ENCODE measurements around the gene AHSA1.

AHSA1 gene

GRCh38 chr14:77474479-77475177 is 16.7 kb downstream of the AHSA1 start:
- no peak for DNase-seq

- DNase-seq = no peak
Observed at GRCh38 chr14:77475432-77476115, 17.7 kb downstream of the AHSA1 start.

GRCh38 chr14:77478029-77478428 is 20.1 kb downstream of the AHSA1 start:
- no peak for DNase-seq

DNA sequence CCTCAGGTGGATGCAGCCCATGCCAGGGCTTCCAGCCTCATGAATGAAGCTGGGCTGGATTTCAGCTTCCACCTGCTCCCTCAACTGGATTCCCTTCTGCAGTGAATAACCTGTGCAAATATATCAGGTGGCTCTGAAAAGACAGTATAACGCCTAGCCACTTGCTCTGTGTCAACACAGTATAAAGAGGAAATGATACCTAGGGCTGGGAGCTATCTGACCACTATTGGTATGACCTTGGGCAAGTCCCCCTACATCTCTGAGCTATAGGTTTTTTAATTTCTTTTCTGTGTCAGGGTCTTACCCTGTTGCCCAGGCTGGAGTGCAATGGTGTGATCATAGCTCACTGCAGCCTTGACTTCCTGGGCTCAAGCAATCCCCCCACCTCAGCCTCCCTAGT is 20.9 kb downstream of the AHSA1 start:
- DNase-seq = no peak

GRCh38 chr14:77482422-77482821 is 24.5 kb downstream of the AHSA1 start:
- no peak for DNase-seq

- no peak for DNase-seq
Observed at GRCh38 chr14:77485256-77485655, 27.4 kb downstream of the AHSA1 start.

DNA sequence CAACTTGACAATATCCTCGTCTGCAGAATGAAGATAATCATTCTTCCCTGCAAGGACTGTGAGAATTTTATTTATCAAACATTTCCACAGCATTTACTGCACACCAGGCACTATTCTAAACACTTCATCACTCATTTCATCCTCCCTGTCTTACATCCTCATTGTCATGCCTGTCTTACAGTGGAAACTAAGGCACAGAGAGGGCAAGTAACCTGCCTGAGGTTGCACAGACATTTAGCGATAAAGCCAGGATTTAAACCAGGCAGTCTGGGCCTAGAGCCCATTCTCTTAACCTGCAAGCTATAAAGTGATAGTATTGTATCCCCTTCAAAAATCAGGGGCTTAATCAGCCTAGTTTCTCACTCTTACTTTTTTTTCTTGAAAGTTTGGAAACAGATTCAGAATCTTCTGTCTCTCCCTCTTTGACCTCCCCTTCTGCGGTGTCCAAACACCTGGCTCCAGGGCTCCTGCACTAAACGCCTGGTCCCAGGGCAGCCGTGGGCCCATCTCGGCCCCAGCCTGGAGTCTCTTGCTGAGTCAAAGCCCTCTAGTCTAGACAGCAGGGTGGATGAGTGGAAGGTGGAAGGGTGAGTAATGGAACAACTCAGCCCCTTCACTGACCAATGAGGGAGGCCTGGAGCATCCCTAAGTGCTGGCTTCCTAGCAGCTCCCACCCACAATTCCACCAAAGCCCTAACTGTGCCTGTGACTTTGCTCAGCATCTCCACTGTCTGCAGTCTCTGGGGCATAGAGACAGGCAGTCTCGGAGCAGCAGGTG is 28.2 kb downstream of the AHSA1 start:
- DNase-seq = no peak

DNA sequence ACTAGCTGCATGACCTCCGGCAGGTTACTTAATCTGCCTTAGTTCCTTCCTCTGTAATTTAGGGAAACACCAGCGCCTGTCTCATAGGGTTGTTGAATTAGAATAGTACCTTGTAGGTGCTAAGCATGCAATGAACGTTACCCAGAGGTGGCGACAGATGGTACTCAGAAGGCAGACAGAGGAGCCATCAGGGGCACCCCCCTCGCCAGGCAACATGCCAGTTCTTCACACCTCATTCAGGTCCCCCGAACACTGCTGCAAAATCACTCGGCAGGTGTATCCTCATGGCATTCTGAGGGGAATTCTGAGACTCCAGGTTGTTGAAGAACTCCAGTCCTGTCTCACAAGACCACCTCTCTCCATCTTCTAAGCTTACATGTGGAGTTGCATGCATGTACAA is 30.7 kb downstream of the AHSA1 start:
- DNase-seq = no peak

DNA sequence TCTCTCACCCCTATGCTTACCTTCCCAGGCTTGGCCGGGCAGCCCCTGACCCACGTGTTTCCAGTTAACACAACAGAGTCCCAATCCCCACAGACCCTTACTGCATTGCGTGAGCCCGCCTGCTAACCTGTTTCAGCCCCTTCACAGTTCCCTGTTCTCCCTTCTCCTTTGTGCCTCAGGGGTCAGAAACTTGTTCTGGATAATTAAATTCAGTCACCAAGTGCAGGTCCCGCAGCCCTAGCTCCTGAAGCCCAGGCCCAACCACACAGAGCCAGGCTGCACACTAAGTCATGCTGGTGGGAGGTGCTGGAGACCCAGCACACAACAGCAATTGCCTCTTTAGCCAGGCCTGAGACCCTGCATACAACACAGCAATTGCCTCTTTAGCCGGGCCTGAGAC is 31.1 kb downstream of the AHSA1 start:
- DNase-seq = no peak

- DNase-seq = no peak
Observed at GRCh38 chr14:77490347-77490986, 32.6 kb downstream of the AHSA1 start.

DNA sequence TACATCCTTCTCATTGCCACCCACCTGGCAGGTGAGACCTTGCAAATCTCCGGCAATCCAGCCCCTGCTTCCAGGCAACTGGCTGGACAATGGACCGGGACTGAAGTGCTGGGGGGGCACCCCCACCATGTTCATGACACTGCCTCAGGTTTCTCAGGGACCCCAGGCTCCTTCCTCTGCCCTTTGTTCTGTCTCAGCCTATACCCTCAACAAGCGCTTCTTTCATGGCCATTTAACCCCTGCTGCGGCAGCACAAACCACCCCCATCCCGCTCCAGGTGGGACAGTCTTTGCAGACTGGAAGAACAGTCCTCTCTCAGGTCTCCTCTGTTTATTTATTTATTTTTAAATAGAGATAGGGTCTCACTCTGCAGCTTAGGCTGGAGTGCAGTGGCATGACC is 33.2 kb downstream of the AHSA1 start:
- DNase-seq = no peak

- no peak for DNase-seq
Observed at GRCh38 chr14:77495334-77495733, 37.4 kb downstream of the AHSA1 start.

DNA sequence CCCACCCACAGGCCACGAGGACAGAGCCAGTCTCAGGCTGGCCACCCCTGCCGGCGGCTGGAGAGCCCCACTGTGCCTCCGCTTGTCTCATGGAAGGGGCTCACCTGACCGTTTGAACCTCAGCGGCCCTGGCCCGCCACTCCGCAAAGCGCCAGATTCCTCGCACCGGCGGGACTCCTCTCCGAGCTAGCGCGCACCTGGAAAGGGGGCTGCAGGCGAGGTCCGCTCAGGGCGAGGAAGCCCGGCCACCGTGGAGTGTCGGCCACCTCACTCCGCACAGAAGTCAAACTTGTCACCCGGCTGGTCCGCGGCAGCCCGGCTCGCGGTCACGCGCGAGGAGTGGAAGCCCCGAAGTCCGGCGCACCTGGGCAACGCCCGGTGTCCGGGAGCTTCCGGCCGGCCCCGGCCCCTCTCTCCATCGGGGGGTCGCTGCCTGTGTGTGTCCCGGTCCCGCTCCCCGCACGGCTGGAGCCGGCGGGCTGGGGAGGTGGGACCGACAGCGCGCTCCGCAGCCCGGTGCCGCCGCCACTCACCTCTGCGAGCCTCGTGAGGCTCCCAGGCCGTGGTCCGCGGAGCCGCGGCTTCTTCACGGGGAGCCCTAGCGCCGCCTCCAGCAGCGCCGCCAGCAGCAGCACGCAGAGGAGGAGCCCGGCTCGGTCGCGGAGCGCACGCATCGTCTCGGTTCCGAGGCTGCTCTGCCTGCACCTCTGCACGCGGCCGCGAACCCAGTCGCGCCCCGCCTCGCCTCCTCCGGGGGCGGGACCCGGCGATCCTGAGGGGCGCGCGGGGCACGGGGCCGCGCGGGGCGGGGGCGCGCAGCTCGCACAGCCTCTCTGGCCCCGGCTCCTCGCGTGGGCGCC is 40.5 kb downstream of the AHSA1 start, which contains the start of gene ISM2:
TSS of gene ISM2 (minus strand) at position 697 of the 860 bp plus-strand sequence. CDS start at position 674, 23 bp downstream.
- peak; percentile 40 to 81 for DNase-seq

- DNase-seq = peak in 1 of 2 experiments; percentile 56
Observed at GRCh38 chr14:77498984-77499527, 41.2 kb downstream of the AHSA1 start.

GRCh38 chr14:77502109-77502782 is 44.4 kb downstream of the AHSA1 start:
- no peak for DNase-seq

- DNase-seq = no peak
Observed at GRCh38 chr14:77503138-77503537, 45.2 kb downstream of the AHSA1 start.

DNA sequence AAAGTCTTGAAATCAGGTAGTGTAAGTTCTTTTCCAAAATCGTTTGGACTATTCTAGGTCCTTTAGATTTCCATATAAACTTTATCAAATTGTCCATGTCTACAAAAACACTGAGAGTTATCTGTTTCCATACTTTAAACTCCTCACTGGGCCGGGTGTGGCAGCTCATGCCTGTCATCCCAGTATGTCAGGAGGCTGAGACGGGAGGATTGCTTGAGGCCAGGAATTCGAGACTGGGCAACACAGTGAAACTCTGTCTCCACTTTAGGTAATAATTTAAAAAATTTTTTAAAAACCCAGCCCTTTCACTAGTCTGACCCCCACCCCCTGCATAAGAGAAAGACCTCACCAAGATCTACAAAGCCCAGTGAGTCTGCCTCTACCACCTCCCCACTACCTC is 47.1 kb downstream of the AHSA1 start:
- DNase-seq = no peak

DNA sequence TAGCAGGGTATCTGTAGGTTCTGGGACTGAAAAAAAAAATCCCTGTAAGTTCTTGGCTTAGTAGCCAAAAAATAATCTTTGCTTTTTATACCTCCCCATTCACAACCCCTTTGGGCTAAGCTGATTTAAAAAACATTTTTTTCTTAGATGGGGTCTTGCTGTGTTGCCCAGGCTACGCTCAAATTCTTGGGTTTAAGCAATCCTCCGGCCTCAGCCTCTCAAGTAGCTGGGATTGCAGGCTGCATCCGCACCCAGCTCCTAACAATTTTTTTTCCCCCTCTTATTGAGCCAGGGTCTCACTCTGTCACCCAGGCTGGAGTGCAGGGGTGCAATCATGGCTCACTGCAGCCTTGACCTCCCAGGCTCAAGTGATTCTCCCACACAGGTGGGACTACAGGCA is 49.9 kb downstream of the AHSA1 start:
- DNase-seq = no peak

- DNase-seq = no peak
Observed at GRCh38 chr14:77508249-77508648, 50.4 kb downstream of the AHSA1 start.

DNA sequence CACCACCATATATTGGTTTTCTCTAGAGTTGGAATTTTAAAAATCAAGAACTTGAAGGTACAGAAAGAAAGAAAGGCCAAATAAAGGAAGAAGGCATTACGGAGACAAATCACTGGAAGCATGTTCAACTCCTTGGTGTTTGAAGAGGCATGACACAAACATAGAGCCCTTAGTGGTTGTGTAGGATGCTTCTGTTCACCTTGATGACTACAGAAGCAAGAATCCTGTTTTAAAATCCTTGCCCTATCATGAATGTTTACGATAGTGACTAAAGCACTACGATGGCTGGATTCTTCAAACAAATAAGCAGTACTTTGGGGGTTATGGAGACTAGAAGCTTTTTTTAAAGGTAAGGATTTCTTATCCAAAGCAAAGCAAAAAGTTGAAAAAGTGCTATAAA is 51.0 kb downstream of the AHSA1 start:
- no peak for DNase-seq

DNA sequence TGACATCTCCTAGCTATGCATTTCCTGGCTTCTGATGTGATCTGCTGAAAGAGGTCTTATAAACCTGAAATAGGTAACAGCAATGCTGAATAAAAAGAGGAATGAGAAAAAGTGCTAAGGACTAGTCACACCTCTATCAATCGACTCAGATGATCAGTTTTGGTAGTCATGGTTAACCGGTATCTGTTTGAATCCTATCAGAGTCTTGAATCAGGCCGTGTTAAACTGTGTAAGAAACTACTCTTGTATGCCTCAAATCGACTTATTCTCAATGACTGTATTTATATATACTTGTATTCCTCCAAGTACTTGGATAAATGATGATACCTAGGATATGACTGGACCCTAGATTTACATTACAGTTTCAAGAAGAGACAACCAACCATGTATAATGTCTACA is 51.5 kb downstream of the AHSA1 start:
- no peak for DNase-seq
